SK-N-SH (cell line): ENCODE measurements around the gene TULP3. TPM values are rescaled to one million over a fixed set of nuclear protein-coding genes. Genes with fewer than 3 reads are reported as not detected.

ENCODE experiments used
- CTCF ChIA-PET: fragments of 300-600, 350-600 bp; formaldehyde crosslinking; extraction: SDS; loops from one replicate; lab custom pipeline; 2021; lab: Yijun Ruan, JAX
- POLR2A ChIA-PET: fragments of 350-600 bp; sonication (Branson Sonifier 250); formaldehyde crosslinking; extraction: SDS; loops from one replicate; lab custom pipeline; 2020; ENCODE audit warnings: antibody characterized with exemption, inconsistent platforms; lab: Yijun Ruan, JAX
- DNase-seq: peaks from one replicate; pipeline ENCODE4 v3.0.0; 2012
- H2AFZ ChIP-seq: fragments of 200-600 bp; sonication (generic); 2 replicates; pipeline ENCODE4 v1.8.1; 2016; ENCODE audit warnings: antibody characterized with exemption, mild to moderate bottlenecking, low read depth
- H3F3A ChIP-seq: fragments of 200-600 bp; sonication (generic); replicated peaks from 2 replicates; pipeline ENCODE3; 2016; ENCODE audit warnings: antibody characterized with exemption, mild to moderate bottlenecking; ENCODE audit not compliant: insufficient read depth
- H3K27ac ChIP-seq, 2 experiments: fragments of 200-500 bp in 1 of 2; fragments of 200-600 bp in 1 of 2; sonication (Bioruptor generic) in 1 of 2; sonication (generic), shearing (Covaris generic) in 1 of 2; 2 replicates each; pipeline versions ENCODE4 v1.5.1 to v1.6.1; 2014 to 2016; ENCODE audit warnings: low read depth in 2 of 2, inconsistent platforms in 1 of 2, low read length in 1 of 2, mild to moderate bottlenecking in 1 of 2, mixed read lengths in 1 of 2
- H3K27me3 ChIP-seq: fragments of 200-600 bp; sonication (generic), shearing (Covaris generic); 2 replicates; pipeline ENCODE4 v1.6.1; 2016; ENCODE audit warnings: mixed run types; ENCODE audit not compliant: insufficient read depth
- H3K36me3 ChIP-seq, 2 experiments: fragments of 200-500 bp in 1 of 2; fragments of 200-600 bp in 1 of 2; sonication (Bioruptor generic) in 1 of 2; sonication (generic) in 1 of 2; replicated peaks in 1 of 2; 2 replicates each; pipeline versions ENCODE3 to v1.5.1; 2014 to 2016; ENCODE audit warnings: low read length in 1 of 2, mild to moderate bottlenecking in 1 of 2; ENCODE audit not compliant: insufficient read depth in 2 of 2, control insufficient read depth in 1 of 2
- H3K4me1 ChIP-seq, 2 experiments: fragments of 200-500 bp in 1 of 2; fragments of 200-600 bp in 1 of 2; sonication (Bioruptor generic) in 1 of 2; sonication (generic), shearing (Covaris generic) in 1 of 2; 2 replicates each; pipeline versions ENCODE4 v1.5.1 to v1.6.1; 2014 to 2016; ENCODE audit warnings: low read depth in 1 of 2, low read length in 1 of 2, mixed run types in 1 of 2; ENCODE audit not compliant: insufficient read depth in 2 of 2, control insufficient read depth in 1 of 2
- H3K4me2 ChIP-seq: fragments of 200-600 bp; sonication (generic), shearing (Covaris generic); 2 replicates; pipeline ENCODE4 v1.6.1; 2017; ENCODE audit warnings: mixed run types
- H3K4me3 ChIP-seq, 2 experiments: fragments of 200-500 bp in 1 of 2; fragments of 200-600 bp in 1 of 2; sonication (Bioruptor generic) in 1 of 2; sonication (generic), shearing (Covaris generic) in 1 of 2; 2 replicates each; pipeline versions ENCODE4 v1.5.1 to v1.8.1; 2014 to 2016; ENCODE audit warnings: low read depth in 2 of 2, inconsistent platforms in 1 of 2, low read length in 1 of 2, mild to moderate bottlenecking in 1 of 2, mixed read lengths in 1 of 2, moderate library complexity in 1 of 2
- H3K79me2 ChIP-seq: fragments of 200-600 bp; sonication (generic); 2 replicates; pipeline ENCODE4 v1.8.1; 2017; ENCODE audit warnings: mild to moderate bottlenecking; ENCODE audit not compliant: insufficient read depth
- H3K9ac ChIP-seq: fragments of 200-600 bp; sonication (generic); 2 replicates; pipeline ENCODE4 v1.6.1; 2017; ENCODE audit warnings: mixed run types
- H3K9me2 ChIP-seq: fragments of 200-600 bp; sonication (generic); 2 replicates; pipeline ENCODE4 v1.6.1; 2017; ENCODE audit warnings: mixed run types
- H3K9me3 ChIP-seq: fragments of 200-600 bp; sonication (generic); 2 replicates; pipeline ENCODE4 v1.6.1; 2017; ENCODE audit warnings: mixed run types, mild to moderate bottlenecking, moderate library complexity
- H4K20me1 ChIP-seq: fragments of 200-600 bp; sonication (generic); 2 replicates; pipeline ENCODE4 v1.6.1; 2017; ENCODE audit warnings: mild to moderate bottlenecking, mixed run types; ENCODE audit not compliant: insufficient read depth
- CTCF ChIP-seq: fragments of 200-600 bp; sonication (generic); IDR thresholded peaks from 2 replicates; pipeline ENCODE4 v1.6.1; 2017; ENCODE audit warnings: antibody characterized with exemption, mild to moderate bottlenecking, moderate library complexity
- EP300 ChIP-seq, 2 experiments: IDR thresholded peaks; 2 replicates each; pipeline versions ENCODE4 v1.4.0 to v1.6.1; 2012; ENCODE audit warnings: borderline replicate concordance in 1 of 2, low read depth in 1 of 2, low read length in 1 of 2
- FOSL2 ChIP-seq: IDR thresholded peaks from 2 replicates; pipeline ENCODE4 v1.4.0; 2012; ENCODE audit warnings: low read depth, mild to moderate bottlenecking, moderate library complexity, borderline replicate concordance
- FOXM1 ChIP-seq: IDR thresholded peaks from 2 replicates; pipeline ENCODE4 v1.4.0; 2012; ENCODE audit warnings: low read depth, mild to moderate bottlenecking
- GABPA ChIP-seq: IDR thresholded peaks from 2 replicates; pipeline ENCODE4 v1.4.0; 2012; ENCODE audit warnings: low read depth, mild to moderate bottlenecking
- GATA2 ChIP-seq: sonication (generic); formaldehyde crosslinking; IDR thresholded peaks from 2 replicates; pipeline ENCODE4 v1.5.0; 2020; ENCODE audit warnings: mild to moderate bottlenecking, missing genetic modification reagents
- IRF3 ChIP-seq: fragments of 150-350 bp; IDR thresholded peaks from 2 replicates; pipeline ENCODE4 v1.6.1; 2016; ENCODE audit warnings: mild to moderate bottlenecking, low read depth, low read length
- JUND ChIP-seq: IDR thresholded peaks from 2 replicates; pipeline ENCODE4 v1.4.0; 2012
- MEF2A ChIP-seq: IDR thresholded peaks from 2 replicates; pipeline ENCODE4 v1.4.0; 2012; ENCODE audit warnings: low read depth, borderline replicate concordance
- MXI1 ChIP-seq: IDR thresholded peaks from 2 replicates; pipeline ENCODE4 v1.6.1; 2012; ENCODE audit warnings: mild to moderate bottlenecking, low read depth, low read length, improper control_type of control experiment
- NFIC ChIP-seq: IDR thresholded peaks from 2 replicates; pipeline ENCODE4 v1.4.0; 2012; ENCODE audit warnings: borderline replicate concordance
- POLR2AphosphoS5 ChIP-seq: IDR thresholded peaks from 2 replicates; pipeline ENCODE4 v1.6.1; 2012; ENCODE audit warnings: low read depth, low read length
- RAD21 ChIP-seq: IDR thresholded peaks from 2 replicates; pipeline ENCODE4 v1.6.1; 2012; ENCODE audit warnings: mild to moderate bottlenecking, low read length
- REST ChIP-seq: IDR thresholded peaks from 2 replicates; pipeline ENCODE4 v1.6.1; 2012; ENCODE audit warnings: mild to moderate bottlenecking, low read depth, low read length, moderate library complexity
- SIN3A ChIP-seq: IDR thresholded peaks from 2 replicates; pipeline ENCODE4 v1.6.1; 2012; ENCODE audit warnings: low read depth, mild to moderate bottlenecking, low read length, moderate library complexity, borderline replicate concordance
- TCF12 ChIP-seq: IDR thresholded peaks from 2 replicates; pipeline ENCODE4 v1.4.0; 2012
- USF1 ChIP-seq: IDR thresholded peaks from 2 replicates; pipeline ENCODE4 v1.4.0; 2012; ENCODE audit warnings: low read depth, borderline replicate concordance
- USF2 ChIP-seq: fragments of 150-350 bp; IDR thresholded peaks from 2 replicates; pipeline ENCODE4 v1.6.1; 2017; ENCODE audit warnings: antibody characterized with exemption, low read length, low read depth, borderline replicate concordance
- YY1 ChIP-seq: IDR thresholded peaks from 2 replicates; pipeline ENCODE4 v1.4.0; 2012; ENCODE audit warnings: low read depth, mild to moderate bottlenecking
- WGBS: methylation state at CpG from one replicate; pipeline ENCODE4 v1.1.6; 2017; ENCODE audit warnings: low lambda C conversion rate; 5-methylcytosine and 5-hydroxymethylcytosine counted together
- polyA plus RNA-seq, 3 experiments: library from polyadenylated mRNA; depleted of rRNA; stranded (reverse); fragments of >200 nt; gene quantifications; 2 replicates each; pipeline ENCODE4 v1.2.3, GENCODE V29; 2012

The TULP3 gene
- polyA plus RNA-seq, 1 of the 3 experiments (the other 2 are of a cell fraction) = 22.6 TPM

GRCh38 chr12:2922329-2922728, 31.6 kb downstream of the TULP3 start (continued):
- no peak for TF ChIP-seq RAD21
- no peak for TF ChIP-seq USF1
- TF ChIP-seq MEF2A = no peak
- TF ChIP-seq MXI1 = no peak
- no peak for TF ChIP-seq GATA2 (CRISPR knock-in tag)
- no peak for TF ChIP-seq CTCF

- CTCF ChIA-PET = interaction anchor here (0.6 to 1.0 kb wide), 2 partner anchors 46 to 111 kb away, joined by 4 to 5 read pairs; partner anchors contain the start of genes FOXM1 and RHNO1
Observed at GRCh38 chr12:2923057-2923456, 32.4 kb downstream of the TULP3 start.

More at GRCh38 chr12:2923057-2923456, 32.4 kb downstream of the TULP3 start:
- TF ChIP-seq FOSL2 (no peak), EP300 (IDR thresholded peaks at IDR 0.05; ENCODE audit: borderline replicate concordance in 1 of 2, low read depth in 1 of 2, low read length in 1 of 2) (no peak), FOXM1 (no peak), JUND (no peak), POLR2AphosphoS5 (no peak), REST (no peak), YY1 (no peak), SIN3A (no peak), CTCF (no peak), GABPA (no peak), NFIC (no peak), TCF12 (no peak), IRF3 (no peak), USF2 (no peak), GATA2 (CRISPR knock-in tag) (no peak)
- no peaks in the 10 kb centered on the region for H3K9me2 ChIP-seq
- peaks cover 6% of the 10 kb centered on the region for H3F3A ChIP-seq
- no peak overlapping the region for H2AFZ ChIP-seq
- H3K79me2 ChIP-seq = peaks cover 29% of the 10 kb centered on the region; the same call in 1 of the 2 replicates
- no peaks in the 10 kb centered on the region for H3K9me3 ChIP-seq
- WGBS = 94% methylated on average over 9 of the region's 9 CpGs
- no peak overlapping the region for H3K4me2 ChIP-seq
- peaks cover 3% of the 10 kb centered on the region; the same call in 1 of the 2 replicates for H4K20me1 ChIP-seq
- H3K4me3 ChIP-seq = no peak overlapping the region
- H3K36me3 ChIP-seq = peaks cover 5 to 59% of the 10 kb centered on the region in 2 experiments
- H3K27me3 ChIP-seq = no peaks in the 10 kb centered on the region
- no peak overlapping the region for H3K9ac ChIP-seq
- H3K27ac ChIP-seq = no peak overlapping the region
- H3K4me1 ChIP-seq = peaks cover 0 to 5% of the 10 kb centered on the region in 2 experiments; a peak in 1 of 4 replicates
- POLR2A ChIA-PET = interaction anchor here (0.7 kb wide), 1 partner anchor 19 kb away, joined by 3 read pairs; no protein-coding TSS in a partner anchor
- no peak for DNase-seq
